Measurements from ENCODE around the gene C1orf21.

The C1orf21 gene

GRCh38 chr1:184464757-184465156 is 77.9 kb downstream of the C1orf21 start:
- no peak for DNase-seq
- TF ChIP-seq CTCF (IDR thresholded peaks at IDR 0.05; ENCODE audit: low read depth, low read length, missing control alignments), result no peak
- in situ Hi-C loops (cut with HindIII; ENCODE audit: low pct_ligation_motif_present, low sequenced_read_pairs), result no loop called here
- Histone ChIP-seq H3K36me3 (replicated peaks) (no peaks in the 10 kb centered on the region), H3K27ac (no peak overlapping the region), H3K27me3 (replicated peaks) (no peaks in the 10 kb centered on the region), H3K4me3 (ENCODE audit: low read depth, low read length) (no peak overlapping the region)

GRCh38 chr1:184465489-184466146 is 78.8 kb downstream of the C1orf21 start:
- Histone ChIP-seq H3K27me3 (replicated peaks) (no peaks in the 10 kb centered on the region), H3K36me3 (replicated peaks) (no peaks in the 10 kb centered on the region), H3K4me3 (ENCODE audit: low read depth, low read length) (no peak overlapping the region), H3K27ac (no peak overlapping the region)
- TF ChIP-seq CTCF (IDR thresholded peaks at IDR 0.05; ENCODE audit: low read depth, low read length, missing control alignments), result peak; percentile 58
- in situ Hi-C loops (cut with HindIII; ENCODE audit: low pct_ligation_motif_present, low sequenced_read_pairs), result no loop called here
- DNase-seq, result peak; percentile 14

- Histone ChIP-seq H3K36me3 (replicated peaks) (no peaks in the 10 kb centered on the region), H3K4me3 (ENCODE audit: low read depth, low read length) (no peak overlapping the region), H3K27ac (no peak overlapping the region), H3K27me3 (replicated peaks) (no peaks in the 10 kb centered on the region)
- in situ Hi-C loops (cut with HindIII; ENCODE audit: low pct_ligation_motif_present, low sequenced_read_pairs), result no loop called here
- no peak for DNase-seq
- no peak for TF ChIP-seq CTCF (IDR thresholded peaks at IDR 0.05; ENCODE audit: low read depth, low read length, missing control alignments)
Measured at GRCh38 chr1:184467295-184467694, 80.5 kb downstream of the C1orf21 start.

GRCh38 chr1:184469396-184469795 is 82.6 kb downstream of the C1orf21 start:
- H3K27me3 ChIP-seq (replicated peaks), result no peaks in the 10 kb centered on the region
- H3K4me3 ChIP-seq (ENCODE audit: low read depth, low read length), result no peak overlapping the region
- no peaks in the 10 kb centered on the region for H3K36me3 ChIP-seq (replicated peaks)
- DNase-seq, result no peak
- TF ChIP-seq CTCF (IDR thresholded peaks at IDR 0.05; ENCODE audit: low read depth, low read length, missing control alignments), result no peak
- in situ Hi-C loops (cut with HindIII; ENCODE audit: low pct_ligation_motif_present, low sequenced_read_pairs), result no loop called here
- H3K27ac ChIP-seq, result no peak overlapping the region

GRCh38 chr1:184471686-184472085 is 84.9 kb downstream of the C1orf21 start:
- in situ Hi-C loops (cut with HindIII; ENCODE audit: low pct_ligation_motif_present, low sequenced_read_pairs), result no loop called here
- Histone ChIP-seq H3K27me3 (replicated peaks) (no peaks in the 10 kb centered on the region), H3K27ac (no peak overlapping the region), H3K4me3 (ENCODE audit: low read depth, low read length) (no peak overlapping the region), H3K36me3 (replicated peaks) (no peaks in the 10 kb centered on the region)
- no peak for TF ChIP-seq CTCF (IDR thresholded peaks at IDR 0.05; ENCODE audit: low read depth, low read length, missing control alignments)
- no peak for DNase-seq

- no peak for TF ChIP-seq CTCF (IDR thresholded peaks at IDR 0.05; ENCODE audit: low read depth, low read length, missing control alignments)
- no peak overlapping the region for H3K27ac ChIP-seq
- in situ Hi-C loops (cut with HindIII; ENCODE audit: low pct_ligation_motif_present, low sequenced_read_pairs), result no loop called here
Measured at GRCh38 chr1:184472136-184472535, 85.3 kb downstream of the C1orf21 start.

More at GRCh38 chr1:184472136-184472535, 85.3 kb downstream of the C1orf21 start:
- H3K36me3 ChIP-seq (replicated peaks), result no peaks in the 10 kb centered on the region
- DNase-seq, result no peak
- no peak overlapping the region for H3K4me3 ChIP-seq (ENCODE audit: low read depth, low read length)
- H3K27me3 ChIP-seq (replicated peaks), result no peaks in the 10 kb centered on the region

Data from brain microvascular endothelial cell (primary cell).